Spleen (tissue), 7 donors: ENCODE data around the gene SZRD1.

Experiments
- CTCF ChIP-seq, 11 experiments: fragments of 200-600 bp in 7 of 11; fragments of 450-650 bp in 4 of 11; sonication (generic) in 4 of 11; IDR thresholded peaks in 8 of 11; conservative IDR thresholded peaks in 3 of 11; 1 replicate in 7 of 11; 2 replicates in 4 of 11; pipeline versions ENCODE4 v1.4.0 to v1.8.0; 2016 to 2021; ENCODE audit warnings: antibody characterized with exemption in 11 of 11, inconsistent platforms in 4 of 11, mild to moderate bottlenecking in 1 of 11
- POLR2AphosphoS5 ChIP-seq, 3 donors: sonication (generic); formaldehyde crosslinking; IDR thresholded peaks; one replicate each; pipeline ENCODE4 v1.5.1; 2017; ENCODE audit warnings: antibody characterized with exemption in 3 of 3
- donor health status: DM: no; HTN: no; CAD: no; lungs with moderate emphysema.
- donor health status: DM: no; HTN: no; CAD: no.
- donor health status: DM: no; HTN: no; CAD: no.

DNA sequence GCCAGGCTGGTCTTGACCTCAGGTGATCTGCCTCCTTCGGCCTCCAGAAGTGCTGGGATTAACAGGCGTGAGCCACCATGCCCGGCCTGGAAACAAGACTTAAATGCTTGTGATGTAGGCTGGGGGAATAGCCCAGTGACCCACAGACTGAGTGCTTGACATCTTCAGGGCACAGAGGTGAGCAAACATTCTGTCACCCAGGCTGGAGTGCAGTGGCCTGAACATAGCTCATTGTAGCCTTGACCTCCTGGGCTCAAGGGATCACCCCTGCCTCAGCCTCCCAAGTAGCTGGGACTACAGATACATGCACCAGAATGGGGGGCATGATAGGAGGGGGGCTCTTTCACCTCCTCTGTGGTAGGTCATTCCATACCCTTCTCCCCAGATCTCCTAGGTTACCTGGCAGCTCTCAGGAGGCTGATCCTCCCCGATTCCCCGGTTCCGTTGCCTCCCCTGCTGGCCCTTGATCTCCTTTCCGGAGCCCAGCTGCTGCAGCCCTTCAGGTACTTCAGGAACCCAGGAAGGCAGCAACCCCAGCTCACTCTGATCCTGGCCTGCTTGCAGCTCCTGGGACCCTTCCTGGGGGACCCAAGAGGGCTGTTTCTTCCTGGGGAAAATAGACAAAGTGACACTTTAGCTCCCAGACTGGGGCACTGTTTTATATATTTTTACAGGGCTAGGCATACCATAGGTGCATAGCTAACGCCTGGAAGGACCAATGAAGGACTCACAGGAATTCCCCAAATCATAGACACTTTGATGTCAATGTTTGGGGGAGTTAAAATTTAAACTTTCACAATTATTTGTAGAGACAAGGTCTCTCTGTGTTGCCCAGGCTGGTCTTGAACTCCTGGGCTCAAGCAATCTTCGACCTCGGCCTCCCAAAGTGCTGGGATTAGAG lies 58.3 kb downstream of the SZRD1 start:
- TF ChIP-seq CTCF (IDR thresholded peaks at IDR 0.05 in 8 of 11, conservative IDR thresholded peaks at IDR 0.05 in 3 of 11) (no peak), POLR2AphosphoS5 (IDR thresholded peaks at IDR 0.05) (no peak)
